Measurements from ENCODE around the gene FOXI1.

Gene FOXI1

GRCh38 chr5:170105642-170106611 lies at the start of gene FOXI1:
TSS of gene FOXI1 (plus strand) at chr5:170105897. CDS start at chr5:170105958, 61 bp downstream.
- DNase-seq = no peak

GRCh38 chr5:170056561-170057267 lies 49.0 kb upstream of the FOXI1 start:
- no peak for DNase-seq

GRCh38 chr5:170057311-170057710 lies 48.4 kb upstream of the FOXI1 start:
- no peak for DNase-seq

- no peak for DNase-seq
Measured at GRCh38 chr5:170059221-170059620, 46.5 kb upstream of the FOXI1 start.

GRCh38 chr5:170067152-170067551 lies 38.5 kb upstream of the FOXI1 start:
- no peak for DNase-seq

GRCh38 chr5:170067574-170068170 lies 38.0 kb upstream of the FOXI1 start:
- no peak for DNase-seq

GRCh38 chr5:170069512-170069911 lies 36.2 kb upstream of the FOXI1 start:
- DNase-seq = no peak

GRCh38 chr5:170070556-170071412 lies 34.9 kb upstream of the FOXI1 start:
- no peak for DNase-seq

GRCh38 chr5:170071748-170072147 lies 33.9 kb upstream of the FOXI1 start:
- DNase-seq = no peak

GRCh38 chr5:170075696-170076095 lies 30.0 kb upstream of the FOXI1 start:
- DNase-seq = no peak

- DNase-seq = no peak
Measured at GRCh38 chr5:170076211-170076610, 29.5 kb upstream of the FOXI1 start.

GRCh38 chr5:170076739-170077138 lies 29.0 kb upstream of the FOXI1 start:
- DNase-seq = no peak

GRCh38 chr5:170077526-170077925 lies 28.2 kb upstream of the FOXI1 start:
- DNase-seq = no peak

- no peak for DNase-seq
Measured at GRCh38 chr5:170078458-170078857, 27.2 kb upstream of the FOXI1 start.

- no peak for DNase-seq
Measured at GRCh38 chr5:170078931-170079330, 26.8 kb upstream of the FOXI1 start.

- no peak for DNase-seq
Measured at GRCh38 chr5:170080217-170080616, 25.5 kb upstream of the FOXI1 start.

GRCh38 chr5:170080786-170081445 lies 24.8 kb upstream of the FOXI1 start:
- no peak for DNase-seq

GRCh38 chr5:170081616-170082015 lies 24.1 kb upstream of the FOXI1 start:
- no peak for DNase-seq

GRCh38 chr5:170082701-170083100 lies 23.0 kb upstream of the FOXI1 start:
- no peak for DNase-seq

GRCh38 chr5:170087168-170087817 lies 18.4 kb upstream of the FOXI1 start:
- no peak for DNase-seq

GRCh38 chr5:170092455-170093101 lies 13.1 kb upstream of the FOXI1 start:
- DNase-seq = no peak
